Trophoblast cell (in vitro differentiated cells and primary cell): ENCODE data around the gene RALGDS.
"Not testable (repeated sequence)": the region's sequence is repeated elsewhere in the genome, so short reads cannot be mapped to it uniquely, and the experiment has no call there.

ENCODE experiments used
- DNase-seq, 2 donors: peaks; one replicate each; pipeline ENCODE4 v3.0.0-alpha.2; 2016
- H2AFZ ChIP-seq: 2 replicates; pipeline ENCODE4 v1.6.1; 2013; ENCODE audit warnings: low read length, moderate library complexity, mild to moderate bottlenecking; ENCODE audit not compliant: insufficient read depth, poor library complexity
- H2AK5ac ChIP-seq: 2 replicates; pipeline ENCODE4 v1.6.1; 2013; ENCODE audit warnings: mild to moderate bottlenecking, low read length
- H2BK120ac ChIP-seq: 2 replicates; pipeline ENCODE4 v1.6.1; 2013; ENCODE audit warnings: low read length, mild to moderate bottlenecking, moderate library complexity; ENCODE audit not compliant: insufficient read depth, poor library complexity
- H2BK12ac ChIP-seq: 2 replicates; pipeline ENCODE4 v1.6.1; 2013; ENCODE audit warnings: mild to moderate bottlenecking, low read length, moderate library complexity
- H2BK5ac ChIP-seq: 2 replicates; pipeline ENCODE4 v1.6.1; 2013; ENCODE audit warnings: low read length, low read depth, moderate library complexity, mild to moderate bottlenecking; ENCODE audit not compliant: poor library complexity
- H3K14ac ChIP-seq: 2 replicates; pipeline ENCODE4 v1.6.1; 2013; ENCODE audit warnings: mild to moderate bottlenecking, low read length
- H3K18ac ChIP-seq: 2 replicates; pipeline ENCODE4 v1.6.1; 2013; ENCODE audit warnings: mild to moderate bottlenecking, low read length
- H3K23ac ChIP-seq: 2 replicates; pipeline ENCODE4 v1.6.1; 2013; ENCODE audit warnings: low read length
- H3K27ac ChIP-seq: 2 replicates; pipeline ENCODE4 v1.5.1; 2013; ENCODE audit warnings: low read depth, mild to moderate bottlenecking, inconsistent platforms, low read length, moderate library complexity
- H3K27me3 ChIP-seq: 2 replicates; pipeline ENCODE4 v1.6.1; 2013; ENCODE audit warnings: inconsistent platforms, mild to moderate bottlenecking, low read length, moderate library complexity; ENCODE audit not compliant: insufficient read depth
- H3K36me3 ChIP-seq, 2 experiments: 1 replicate in 1 of 2; 2 replicates in 1 of 2; pipeline ENCODE4 v1.6.1; 2013; ENCODE audit warnings: low read length in 2 of 2, mild to moderate bottlenecking in 2 of 2, moderate library complexity in 1 of 2; ENCODE audit not compliant: insufficient read depth in 2 of 2, control insufficient read depth in 1 of 2
- H3K4ac ChIP-seq: 2 replicates; pipeline ENCODE4 v1.6.1; 2013; ENCODE audit warnings: low read depth, mild to moderate bottlenecking, low read length, moderate library complexity
- H3K4me1 ChIP-seq, 2 experiments: 1 replicate in 1 of 2; 2 replicates in 1 of 2; pipeline ENCODE4 v1.6.1; 2013; ENCODE audit warnings: low read length in 2 of 2, mild to moderate bottlenecking in 2 of 2, moderate library complexity in 1 of 2; ENCODE audit not compliant: insufficient read depth in 2 of 2, control insufficient read depth in 1 of 2
- H3K4me2 ChIP-seq: 2 replicates; pipeline ENCODE4 v1.6.1; 2013; ENCODE audit warnings: inconsistent platforms, mild to moderate bottlenecking, low read length, moderate library complexity
- H3K4me3 ChIP-seq: 2 replicates; pipeline ENCODE4 v1.5.1; 2013; ENCODE audit warnings: mild to moderate bottlenecking, low read depth, low read length, inconsistent platforms
- H3K79me1 ChIP-seq: one replicate; pipeline ENCODE4 v1.6.1; 2013; ENCODE audit warnings: low read length
- H3K79me2 ChIP-seq: 2 replicates; pipeline ENCODE4 v1.6.1; 2013; ENCODE audit warnings: low read length, mild to moderate bottlenecking; ENCODE audit not compliant: control insufficient read depth, insufficient read depth, poor library complexity
- H3K9ac ChIP-seq: 2 replicates; pipeline ENCODE4 v1.6.1; 2013; ENCODE audit warnings: mild to moderate bottlenecking, low read length
- H3K9me3 ChIP-seq: 2 replicates; pipeline ENCODE4 v1.6.1; 2013; ENCODE audit warnings: low read depth, mild to moderate bottlenecking, control low read depth, inconsistent platforms, low read length; ENCODE audit not compliant: insufficient read depth
- H4K12ac ChIP-seq: 2 replicates; pipeline ENCODE4 v1.6.1; 2013; ENCODE audit warnings: low read depth, mild to moderate bottlenecking, low read length, moderate library complexity
- H4K8ac ChIP-seq: 2 replicates; pipeline ENCODE4 v1.6.1; 2013; ENCODE audit warnings: low read depth, mild to moderate bottlenecking, low read length, moderate library complexity
- H4K91ac ChIP-seq: one replicate; pipeline ENCODE4 v1.6.1; 2013; ENCODE audit warnings: low read depth, mild to moderate bottlenecking, low read length, moderate library complexity
- WGBS: extraction: QIAGEN DNeasy Blood & Tissue Kit; methylation state at CpG from one replicate; pipeline ENCODE4 v1.1.7; 2013; ENCODE audit warnings: missing lambda C conversion rate; ENCODE audit not compliant: insufficient read length, insufficient coverage; ENCODE audit errors: extremely low coverage; 5-methylcytosine and 5-hydroxymethylcytosine counted together

Gene RALGDS

GRCh38 chr9:133061764-133062145 lies 59.3 kb downstream of the RALGDS start, which contains the start of gene CEL:
CEL (plus strand) TSS chr9:133061981; CDS start chr9:133062003, 22 bp downstream.
- H4K8ac ChIP-seq, H3K79me2 ChIP-seq, H3K9me3 ChIP-seq, H3K23ac ChIP-seq, H3K27ac ChIP-seq, DNase-seq, H2BK12ac ChIP-seq, H3K4ac ChIP-seq, H3K9ac ChIP-seq, H3K79me1 ChIP-seq, H4K12ac ChIP-seq, H2AFZ ChIP-seq, H3K27me3 ChIP-seq, H2BK5ac ChIP-seq, H3K18ac ChIP-seq, H2AK5ac ChIP-seq, H3K14ac ChIP-seq, H3K4me3 ChIP-seq, H3K4me2 ChIP-seq: not testable (repeated sequence)
- Histone ChIP-seq H2BK120ac (peak within 1 kb of the TSS; percentile 9), H3K36me3 (peaks cover 24 to 29% of the 10 kb centered on the region in 2 experiments), H4K91ac (peak within 1 kb of the TSS; percentile 82), H3K4me1 (peaks cover 13 to 14% of the 10 kb centered on the region in 2 experiments)
- WGBS: no CpG with 5 or more reads among the region's 9 CpGs

GRCh38 chr9:133061019-133061763 lies 59.8 kb downstream of the RALGDS start:
- H2BK12ac ChIP-seq, H3K9ac ChIP-seq, H3K79me2 ChIP-seq, H3K4ac ChIP-seq, H3K4me2 ChIP-seq, H3K27ac ChIP-seq, H4K8ac ChIP-seq, H3K4me3 ChIP-seq, H3K27me3 ChIP-seq, H3K14ac ChIP-seq, H2BK5ac ChIP-seq, DNase-seq, H4K12ac ChIP-seq, H3K9me3 ChIP-seq, H3K18ac ChIP-seq, H3K23ac ChIP-seq, H2AK5ac ChIP-seq, H3K79me1 ChIP-seq, H2AFZ ChIP-seq: not testable (repeated sequence)
- H4K91ac ChIP-seq: peak overlapping the region; percentile 82
- H2BK120ac ChIP-seq: peak overlapping the region; percentile 9
- no CpG with 5 or more reads among the region's 14 CpGs for WGBS
- peaks cover 13 to 14% of the 10 kb centered on the region in 2 experiments for H3K4me1 ChIP-seq
- H3K36me3 ChIP-seq: peaks cover 30 to 35% of the 10 kb centered on the region in 2 experiments

GRCh38 chr9:133060417-133060841 lies 60.6 kb downstream of the RALGDS start:
- no peak overlapping the region for H2AK5ac ChIP-seq
- no CpG with 5 or more reads among the region's 6 CpGs for WGBS
- H3K4me1 ChIP-seq: peaks cover 13 to 14% of the 10 kb centered on the region in 2 experiments

GRCh38 chr9:133059623-133060022 lies 61.4 kb downstream of the RALGDS start:
- H4K8ac ChIP-seq: no peak overlapping the region
- WGBS: no CpG with 5 or more reads among the region's 7 CpGs
- H3K4me2 ChIP-seq: no peak overlapping the region
- no peak overlapping the region for H4K91ac ChIP-seq
- H4K12ac ChIP-seq: no peak overlapping the region
- no peak overlapping the region for H2BK5ac ChIP-seq
- H3K14ac ChIP-seq: no peak overlapping the region
- DNase-seq: no peak
- no peak overlapping the region for H2BK120ac ChIP-seq
- no peak overlapping the region for H2BK12ac ChIP-seq
- no peak overlapping the region for H3K4me3 ChIP-seq
- no peak overlapping the region for H2AFZ ChIP-seq
- no peaks in the 10 kb centered on the region for H3K9me3 ChIP-seq
- H2AK5ac ChIP-seq: no peak overlapping the region
- H3K23ac ChIP-seq: no peak overlapping the region
- H3K4me1 ChIP-seq: peaks cover 13 to 14% of the 10 kb centered on the region in 2 experiments
- peaks cover 40 to 46% of the 10 kb centered on the region in 2 experiments for H3K36me3 ChIP-seq
- no peaks in the 10 kb centered on the region for H3K79me1 ChIP-seq
- no peak overlapping the region for H3K27ac ChIP-seq
- no peak overlapping the region for H3K18ac ChIP-seq
- H3K4ac ChIP-seq: no peak overlapping the region
- H3K9ac ChIP-seq: no peak overlapping the region
- no peaks in the 10 kb centered on the region for H3K27me3 ChIP-seq
- no peaks in the 10 kb centered on the region for H3K79me2 ChIP-seq

More at GRCh38 chr9:133060417-133060841, 60.6 kb downstream of the RALGDS start:
- H3K4me2 ChIP-seq: no peak overlapping the region
- no peak overlapping the region for H2BK5ac ChIP-seq
- H3K4ac ChIP-seq: no peak overlapping the region
- no peak overlapping the region for H3K23ac ChIP-seq
- no peak overlapping the region for H2BK120ac ChIP-seq
- no peak overlapping the region for H3K9ac ChIP-seq
- no peak overlapping the region for H2AFZ ChIP-seq
- no peak overlapping the region for H3K27ac ChIP-seq
- no peak overlapping the region for H3K4me3 ChIP-seq
- no peak for DNase-seq
- no peak overlapping the region for H2BK12ac ChIP-seq
- H3K79me1 ChIP-seq: no peaks in the 10 kb centered on the region
- H4K12ac ChIP-seq: no peak overlapping the region
- H3K18ac ChIP-seq: no peak overlapping the region
- no peaks in the 10 kb centered on the region for H3K9me3 ChIP-seq
- peaks cover 37 to 43% of the 10 kb centered on the region in 2 experiments for H3K36me3 ChIP-seq
- no peak overlapping the region for H4K91ac ChIP-seq
- H3K27me3 ChIP-seq: no peaks in the 10 kb centered on the region
- no peak overlapping the region for H4K8ac ChIP-seq
- H3K79me2 ChIP-seq: no peaks in the 10 kb centered on the region
- H3K14ac ChIP-seq: no peak overlapping the region
